BLaER1 (cell line): ENCODE results near the gene SMPD2.

Experiments used
- H3K27ac ChIP-seq: shearing (Covaris generic); formaldehyde crosslinking; 2 replicates; pipeline ENCODE4 v1.8.1; 2022
- H3K27me3 ChIP-seq: shearing (Covaris generic); formaldehyde crosslinking; 2 replicates; pipeline ENCODE4 v1.8.1; 2022
- H3K36me3 ChIP-seq: shearing (Covaris generic); formaldehyde crosslinking; 2 replicates; pipeline ENCODE4 v1.8.1; 2022
- H3K4me1 ChIP-seq: shearing (Covaris generic); formaldehyde crosslinking; 2 replicates; pipeline ENCODE4 v1.8.1; 2022
- H3K4me2 ChIP-seq: shearing (Covaris generic); formaldehyde crosslinking; 2 replicates; pipeline ENCODE4 v1.8.1; 2022
- H3K4me3 ChIP-seq: shearing (Covaris generic); formaldehyde crosslinking; 2 replicates; pipeline ENCODE4 v1.8.1; 2022
- H3K9ac ChIP-seq: shearing (Covaris generic); formaldehyde crosslinking; 2 replicates; pipeline ENCODE4 v1.8.1; 2022
- H3K9me3 ChIP-seq: shearing (Covaris generic); formaldehyde crosslinking; 2 replicates; pipeline ENCODE4 v1.8.1; 2022
- H4K20me1 ChIP-seq: shearing (Covaris generic); formaldehyde crosslinking; 2 replicates; pipeline ENCODE4 v1.8.1; 2022
- Cebpa-rat ChIP-seq: shearing (Covaris generic); IDR thresholded peaks from 2 replicates; pipeline ENCODE4 v1.8.1; 2022

The SMPD2 gene

GRCh38 chr6:109452181-109452580 is 11.7 kb downstream of the SMPD2 start:
- peak overlapping the region; percentile 90 for H3K9ac ChIP-seq
- peak overlapping the region; percentile 96 for H3K4me2 ChIP-seq
- H3K27me3 ChIP-seq, result no peaks in the 10 kb centered on the region
- peaks cover 85% of the 10 kb centered on the region for H3K4me1 ChIP-seq
- H4K20me1 ChIP-seq, result peaks cover 44% of the 10 kb centered on the region
- peaks cover 51% of the 10 kb centered on the region for H3K36me3 ChIP-seq
- peak overlapping the region; percentile 85 for H3K4me3 ChIP-seq
- no peaks in the 10 kb centered on the region for H3K9me3 ChIP-seq
- no peak for TF ChIP-seq Cebpa-rat
- H3K27ac ChIP-seq, result peak overlapping the region; percentile 100

GRCh38 chr6:109453156-109453555 is 12.6 kb downstream of the SMPD2 start:
- peaks cover 85% of the 10 kb centered on the region for H3K4me1 ChIP-seq
- peaks cover 43% of the 10 kb centered on the region for H3K36me3 ChIP-seq
- H3K9ac ChIP-seq, result peak overlapping the region; percentile 90
- H4K20me1 ChIP-seq, result peaks cover 35% of the 10 kb centered on the region
- H3K4me3 ChIP-seq, result peak overlapping the region; percentile 85
- no peaks in the 10 kb centered on the region for H3K9me3 ChIP-seq
- peak overlapping the region; percentile 100 for H3K27ac ChIP-seq
- peak overlapping the region; percentile 96 for H3K4me2 ChIP-seq
- no peaks in the 10 kb centered on the region for H3K27me3 ChIP-seq
- TF ChIP-seq Cebpa-rat, result no peak

GRCh38 chr6:109453594-109454495 is 13.3 kb downstream of the SMPD2 start:
- Histone ChIP-seq H3K27me3 (no peaks in the 10 kb centered on the region), H3K4me3 (peak overlapping the region; percentile 85), H3K4me2 (peak overlapping the region; percentile 96), H3K9me3 (no peaks in the 10 kb centered on the region), H3K27ac (peak overlapping the region; percentile 100), H4K20me1 (peaks cover 34% of the 10 kb centered on the region), H3K9ac (peak overlapping the region; percentile 90), H3K36me3 (peaks cover 36% of the 10 kb centered on the region), H3K4me1 (peaks cover 85% of the 10 kb centered on the region)
- TF ChIP-seq Cebpa-rat, result no peak

- H3K4me3 ChIP-seq, result peak overlapping the region; percentile 85
- no peaks in the 10 kb centered on the region for H3K27me3 ChIP-seq
- H3K4me1 ChIP-seq, result peaks cover 83% of the 10 kb centered on the region
- H3K27ac ChIP-seq, result peak overlapping the region; percentile 100
- H3K36me3 ChIP-seq, result peaks cover 30% of the 10 kb centered on the region
- H3K9ac ChIP-seq, result peak overlapping the region; percentile 90
- peak overlapping the region; percentile 96 for H3K4me2 ChIP-seq
- peaks cover 32% of the 10 kb centered on the region for H4K20me1 ChIP-seq
- no peaks in the 10 kb centered on the region for H3K9me3 ChIP-seq
- TF ChIP-seq Cebpa-rat, result peak; percentile 29; the same call in 1 of the 2 replicates
Measured at GRCh38 chr6:109454496-109455436, 14.2 kb downstream of the SMPD2 start.

GRCh38 chr6:109455437-109456110 is 15.1 kb downstream of the SMPD2 start, which contains the start of gene MICAL1:
MICAL1 (minus strand) TSS chr6:109455772; CDS start chr6:109454196, 1,576 bp downstream.
- no peak for TF ChIP-seq Cebpa-rat
- H3K9ac ChIP-seq, result peak within 1 kb of the TSS; percentile 90
- H3K4me1 ChIP-seq, result peaks cover 75% of the 10 kb centered on the region
- H3K27ac ChIP-seq, result peak within 1 kb of the TSS; percentile 100
- peak within 1 kb of the TSS; percentile 96 for H3K4me2 ChIP-seq
- H4K20me1 ChIP-seq, result peaks cover 24% of the 10 kb centered on the region; the same call in 1 of the 2 replicates
- H3K27me3 ChIP-seq, result no peaks in the 10 kb centered on the region
- peak within 1 kb of the TSS; percentile 85 for H3K4me3 ChIP-seq
- H3K36me3 ChIP-seq, result peaks cover 25% of the 10 kb centered on the region
- H3K9me3 ChIP-seq, result no peaks in the 10 kb centered on the region

GRCh38 chr6:109456111-109456583 is 15.6 kb downstream of the SMPD2 start:
- Histone ChIP-seq H4K20me1 (peaks cover 23% of the 10 kb centered on the region; the same call in 1 of the 2 replicates), H3K9me3 (peaks cover under 1% of the 10 kb centered on the region; the same call in 1 of the 2 replicates), H3K36me3 (peaks cover 28% of the 10 kb centered on the region), H3K4me2 (peak overlapping the region; percentile 92), H3K27me3 (no peaks in the 10 kb centered on the region), H3K9ac (peak overlapping the region; percentile 87), H3K4me3 (peak overlapping the region; percentile 85), H3K27ac (peak overlapping the region; percentile 100), H3K4me1 (peaks cover 69% of the 10 kb centered on the region)
- no peak for TF ChIP-seq Cebpa-rat

GRCh38 chr6:109456710-109457561 is 16.4 kb downstream of the SMPD2 start:
- peak overlapping the region; percentile 92 for H3K4me2 ChIP-seq
- peak overlapping the region; percentile 100 for H3K27ac ChIP-seq
- peaks cover 4% of the 10 kb centered on the region; the same call in 1 of the 2 replicates for H3K9me3 ChIP-seq
- peak overlapping the region; percentile 85 for H3K4me3 ChIP-seq
- no peaks in the 10 kb centered on the region for H3K27me3 ChIP-seq
- peaks cover 27% of the 10 kb centered on the region for H3K36me3 ChIP-seq
- peaks cover 24% of the 10 kb centered on the region; the same call in 1 of the 2 replicates for H4K20me1 ChIP-seq
- TF ChIP-seq Cebpa-rat, result no peak
- H3K9ac ChIP-seq, result peak overlapping the region; percentile 87
- H3K4me1 ChIP-seq, result peaks cover 61% of the 10 kb centered on the region

- Histone ChIP-seq H3K27me3 (no peaks in the 10 kb centered on the region), H3K27ac (no peak overlapping the region), H4K20me1 (peaks cover 31% of the 10 kb centered on the region; the same call in 1 of the 2 replicates), H3K4me1 (peaks cover 55% of the 10 kb centered on the region), H3K9me3 (peaks cover 4% of the 10 kb centered on the region; the same call in 1 of the 2 replicates), H3K36me3 (peaks cover 27% of the 10 kb centered on the region), H3K9ac (no peak overlapping the region), H3K4me2 (peak overlapping the region; percentile 92), H3K4me3 (no peak overlapping the region)
- TF ChIP-seq Cebpa-rat, result no peak
Measured at GRCh38 chr6:109457562-109457996, 17.1 kb downstream of the SMPD2 start.
